H1 (cell line): ENCODE measurements around the gene PARD6A. TPM values are rescaled to one million over a fixed set of nuclear protein-coding genes. Genes with fewer than 3 reads are reported as not detected.

ENCODE experiments used
- CTCF ChIA-PET: fragments of 300-600 bp; sonication (Branson Sonifier 250); formaldehyde crosslinking; loops from one replicate; lab custom pipeline; 2021; ENCODE audit not compliant: partially characterized antibody; lab: Charles Lee
- POLR2A ChIA-PET: fragments of 300-600 bp; sonication (Branson Sonifier 250); formaldehyde crosslinking; loops from one replicate; lab custom pipeline; 2021; ENCODE audit warnings: inconsistent platforms; ENCODE audit not compliant: partially characterized antibody; lab: Charles Lee
- DNase-seq, 2 experiments: peaks; one replicate each; pipeline versions ENCODE4 v3.0.0 to v3.0.0-alpha.2; 2010 to 2022; ENCODE audit warnings: low spot score in 2 of 2, low read depth in 1 of 2, mixed read lengths in 1 of 2
- FAIRE-seq: peaks from 2 replicates; lab custom pipeline; 2011; peaks lifted over from hg19 to GRCh38; lab: Jason Lieb, UNC
- H2AFZ ChIP-seq: 2 replicates; pipeline ENCODE4 v1.8.1; 2012; ENCODE audit warnings: low read length, inconsistent platforms
- H2AK5ac ChIP-seq: 2 replicates; pipeline ENCODE4 v1.6.1; 2013; ENCODE audit warnings: low read depth, low read length
- H2BK120ac ChIP-seq: replicated peaks from 2 replicates; pipeline ENCODE3; 2013; ENCODE audit warnings: low read depth, low read length, inconsistent platforms
- H2BK12ac ChIP-seq: 2 replicates; pipeline ENCODE4 v1.6.1; 2013; ENCODE audit warnings: low read depth, low read length
- H2BK15ac ChIP-seq: 2 replicates; pipeline ENCODE4 v1.6.1; 2013; ENCODE audit warnings: low read length
- H2BK20ac ChIP-seq: 2 replicates; pipeline ENCODE4 v1.6.1; 2013; ENCODE audit warnings: low read length
- H2BK5ac ChIP-seq: 2 replicates; pipeline ENCODE4 v1.6.1; 2013; ENCODE audit warnings: low read depth, low read length
- H3K14ac ChIP-seq: 2 replicates; pipeline ENCODE4 v1.6.1; 2013; ENCODE audit warnings: inconsistent platforms; ENCODE audit not compliant: insufficient read length
- H3K18ac ChIP-seq: 2 replicates; pipeline ENCODE4 v1.6.1; 2013; ENCODE audit warnings: low read length; ENCODE audit errors: extremely low read depth
- H3K23ac ChIP-seq: 2 replicates; pipeline ENCODE4 v1.6.1; 2013; ENCODE audit warnings: inconsistent platforms; ENCODE audit not compliant: insufficient read length
- H3K23me2 ChIP-seq: 2 replicates; pipeline ENCODE4 v1.6.1; 2013; ENCODE audit warnings: low read depth, low read length
- H3K27ac ChIP-seq: 2 replicates; pipeline ENCODE4 v1.6.1; 2011; ENCODE audit warnings: low read depth, low read length, inconsistent platforms
- H3K27me3 ChIP-seq, 4 experiments: replicated peaks in 1 of 4; 1 replicate in 1 of 4; 2 replicates in 3 of 4; pipeline versions ENCODE4 v1.6.1 to v1.8.1; 2011 to 2013; ENCODE audit warnings: low read length in 3 of 4, mild to moderate bottlenecking in 3 of 4, inconsistent platforms in 2 of 4, mixed read lengths in 2 of 4, moderate library complexity in 1 of 4; ENCODE audit not compliant: control insufficient read depth in 3 of 4, insufficient read depth in 3 of 4; ENCODE audit errors: extremely low read depth in 1 of 4
- H3K36me3 ChIP-seq, 4 experiments: 2 replicates each; pipeline versions ENCODE4 v1.6.1 to v1.8.1; 2011 to 2013; ENCODE audit warnings: mild to moderate bottlenecking in 4 of 4, low read length in 3 of 4, moderate library complexity in 2 of 4, control low read depth in 1 of 4, inconsistent platforms in 1 of 4; ENCODE audit not compliant: insufficient read depth in 4 of 4, control insufficient read depth in 2 of 4
- H3K4ac ChIP-seq: replicated peaks from 2 replicates; pipeline ENCODE3; 2013; ENCODE audit warnings: low read length, low read depth, mixed read lengths, inconsistent platforms; ENCODE audit not compliant: insufficient read length
- H3K4me1 ChIP-seq, 4 experiments: replicated peaks in 1 of 4; 1 replicate in 1 of 4; 2 replicates in 3 of 4; pipeline versions ENCODE4 v1.6.1 to v1.8.1; 2011 to 2013; ENCODE audit warnings: low read length in 3 of 4, inconsistent platforms in 2 of 4, mixed read lengths in 1 of 4; ENCODE audit not compliant: insufficient read depth in 4 of 4, control insufficient read depth in 3 of 4
- H3K4me2 ChIP-seq, 2 experiments: 2 replicates each; pipeline versions ENCODE4 v1.6.1 to v1.8.1; 2011 to 2013; ENCODE audit warnings: low read depth in 2 of 2, low read length in 2 of 2, control low read depth in 1 of 2, inconsistent platforms in 1 of 2, mild to moderate bottlenecking in 1 of 2; ENCODE audit not compliant: insufficient read depth in 1 of 2
- H3K4me3 ChIP-seq, 4 experiments: fragments of 200-600, 300-600 bp in 1 of 4; sonication (generic), shearing (Covaris generic), sonication (Bioruptor Twin) in 1 of 4; 2 replicates each; pipeline versions ENCODE4 v1.5.1 to v1.8.1; 2011 to 2016; ENCODE audit warnings: low read length in 4 of 4, low read depth in 3 of 4, control low read depth in 2 of 4, inconsistent platforms in 2 of 4, mild to moderate bottlenecking in 2 of 4, mixed read lengths in 1 of 4, moderate library complexity in 1 of 4; ENCODE audit not compliant: insufficient read depth in 2 of 4; ENCODE audit errors: extremely low read depth in 1 of 4
- H3K56ac ChIP-seq: replicated peaks from 2 replicates; pipeline ENCODE3; 2013; ENCODE audit warnings: low read depth, mild to moderate bottlenecking, mixed read lengths, low read length, inconsistent platforms; ENCODE audit not compliant: insufficient read length
- H3K79me1 ChIP-seq: 2 replicates; pipeline ENCODE4 v1.6.1; 2013; ENCODE audit warnings: low read depth, low read length, control low read depth
- H3K79me2 ChIP-seq, 2 experiments: 2 replicates each; pipeline versions ENCODE4 v1.6.1 to v1.8.1; 2012 to 2013; ENCODE audit warnings: low read length in 2 of 2, mild to moderate bottlenecking in 2 of 2, inconsistent platforms in 1 of 2; ENCODE audit not compliant: insufficient read depth in 2 of 2, control insufficient read depth in 1 of 2
- H3K9ac ChIP-seq, 4 experiments: replicated peaks in 1 of 4; 1 replicate in 1 of 4; 2 replicates in 3 of 4; pipeline versions ENCODE4 v1.6.1 to v1.8.1; 2011 to 2013; ENCODE audit warnings: low read depth in 3 of 4, low read length in 3 of 4, control low read depth in 2 of 4, mild to moderate bottlenecking in 2 of 4, moderate library complexity in 2 of 4, inconsistent platforms in 1 of 4; ENCODE audit errors: extremely low read depth in 1 of 4
- H3K9me3 ChIP-seq, 2 experiments: 2 replicates each; pipeline versions ENCODE4 v1.6.1 to v1.8.1; 2012 to 2013; ENCODE audit warnings: mild to moderate bottlenecking in 2 of 2, moderate library complexity in 2 of 2, control low read depth in 1 of 2, inconsistent platforms in 1 of 2, low read depth in 1 of 2, low read length in 1 of 2, mixed read lengths in 1 of 2; ENCODE audit not compliant: insufficient read depth in 2 of 2
- H4K20me1 ChIP-seq, 2 experiments: replicated peaks in 1 of 2; 2 replicates each; pipeline versions ENCODE3 to v1.8.1; 2011 to 2013; ENCODE audit warnings: inconsistent platforms in 2 of 2, low read length in 2 of 2, mild to moderate bottlenecking in 1 of 2; ENCODE audit not compliant: insufficient read depth in 2 of 2, control insufficient read depth in 1 of 2
- H4K5ac ChIP-seq: 2 replicates; pipeline ENCODE4 v1.6.1; 2013; ENCODE audit warnings: low read length, low read depth, mixed read lengths, inconsistent platforms; ENCODE audit not compliant: insufficient read length
- H4K8ac ChIP-seq: 2 replicates; pipeline ENCODE4 v1.8.0; 2013; ENCODE audit warnings: mild to moderate bottlenecking, moderate library complexity, low read length, inconsistent platforms; ENCODE audit not compliant: insufficient read depth; ENCODE audit errors: extremely low read depth
- H4K91ac ChIP-seq: replicated peaks from 2 replicates; pipeline ENCODE3; 2013; ENCODE audit warnings: low read length, mixed read lengths, inconsistent platforms; ENCODE audit not compliant: insufficient read length
- BACH1 ChIP-seq: IDR thresholded peaks from 2 replicates; pipeline ENCODE4 v1.6.1; 2012; ENCODE audit warnings: low read length, improper control_type of control experiment
- BCL11A ChIP-seq, 2 experiments: IDR thresholded peaks; one replicate each; pipeline ENCODE4 v1.6.1; 2011; ENCODE audit warnings: low read depth in 2 of 2, low read length in 2 of 2, mild to moderate bottlenecking in 2 of 2
- CBX8 ChIP-seq: fragments of 300-800, 300-1000 bp; sonication (generic); IDR thresholded peaks from 2 replicates; pipeline ENCODE4 v1.7.1; 2016; ENCODE audit warnings: low read depth, low read length, borderline replicate concordance
- CEBPB ChIP-seq: IDR thresholded peaks from 2 replicates; pipeline ENCODE4 v1.6.1; 2012; ENCODE audit warnings: low read depth, low read length
- EGR1 ChIP-seq: IDR thresholded peaks from 2 replicates; pipeline ENCODE4 v1.6.1; 2011; ENCODE audit warnings: low read depth, low read length, borderline replicate concordance
- FOSL1 ChIP-seq: IDR thresholded peaks from 2 replicates; pipeline ENCODE4 v1.6.1; 2011; ENCODE audit warnings: mild to moderate bottlenecking, low read depth, low read length, moderate library complexity; ENCODE audit not compliant: insufficient read depth
- MAFK ChIP-seq: IDR thresholded peaks from 2 replicates; pipeline ENCODE4 v1.6.1; 2012; ENCODE audit warnings: low read depth, mild to moderate bottlenecking, improper control_type of control experiment, low read length
- RAD21 ChIP-seq, 2 experiments: IDR thresholded peaks in 1 of 2; conservative IDR thresholded peaks in 1 of 2; 2 replicates each; pipeline ENCODE4 v1.6.1; 2011; ENCODE audit warnings: low read depth in 2 of 2, low read length in 2 of 2, improper control_type of control experiment in 1 of 2, inconsistent platforms in 1 of 2, mild to moderate bottlenecking in 1 of 2, moderate library complexity in 1 of 2
- RNF2 ChIP-seq: fragments of 200-900, 300-1000 bp; sonication (generic); IDR thresholded peaks from 2 replicates; pipeline ENCODE4 v1.7.1; 2016; ENCODE audit warnings: borderline replicate concordance, low read depth, mild to moderate bottlenecking, antibody characterized with exemption, low read length; ENCODE audit not compliant: poor library complexity, severe bottlenecking; ENCODE audit errors: missing control alignments
- TAF7 ChIP-seq: optimal IDR thresholded peaks from 2 replicates; pipeline ENCODE3; 2011; ENCODE audit warnings: low read depth, mild to moderate bottlenecking, inconsistent platforms, low read length, moderate library complexity, borderline replicate concordance
- TBP ChIP-seq: IDR thresholded peaks from 2 replicates; pipeline ENCODE4 v1.6.1; 2011; ENCODE audit warnings: low read depth, low read length, improper control_type of control experiment
- TCF12 ChIP-seq: IDR thresholded peaks from 2 replicates; pipeline ENCODE4 v1.6.1; 2011; ENCODE audit warnings: low read depth, mild to moderate bottlenecking, low read length
- YY1 ChIP-seq: IDR thresholded peaks from 2 replicates; pipeline ENCODE4 v1.6.1; 2011; ENCODE audit warnings: low read depth, mild to moderate bottlenecking, low read length
- ZNF274 ChIP-seq: IDR thresholded peaks from 2 replicates; pipeline ENCODE4 v1.7.0; 2012; ENCODE audit warnings: low read length, borderline replicate concordance; ENCODE audit errors: extremely low read depth
- WGBS, 2 experiments: shearing (Covaris generic) in 1 of 2; methylation state at CpG; one replicate each; pipeline versions ENCODE4 v1.1.6 to v1.1.7; 2013 to 2015; ENCODE audit warnings: low lambda C conversion rate in 2 of 2, mixed read lengths in 2 of 2, inconsistent platforms in 1 of 2, low coverage in 1 of 2, missing lambda C conversion rate in 1 of 2; ENCODE audit not compliant: insufficient replicate concordance in 2 of 2, insufficient coverage in 1 of 2, insufficient read length in 1 of 2; ENCODE audit errors: extremely low coverage in 1 of 2, missing lambda C conversion rate in 1 of 2; 5-methylcytosine and 5-hydroxymethylcytosine counted together
- polyA plus RNA-seq, 7 experiments: library from polyadenylated mRNA; depleted of rRNA in 3 of 7; stranded (reverse) in 5 of 7; unstranded in 2 of 7; fragments of >200 nt in 5 of 7; fragments of 200-250 nt in 2 of 7; gene quantifications; 1 replicate in 5 of 7; 2 replicates in 1 of 7; 4 replicates in 1 of 7; pipeline versions ENCODE4 v1.2.1 to v1.2.3, GENCODE V29; 2011 to 2013; ENCODE audit warnings: missing spikeins in 2 of 7, mixed read lengths in 2 of 7
- total RNA-seq: library from RNA; stranded (reverse); fragmentation: NEBNext Ultra II Directional; extraction: Animal tissue kit (Norgen Biotek cat#: 25700); gene quantifications from 2 replicates; pipeline ENCODE4 v1.2.1, GENCODE V29; 2021

PARD6A gene
- total and polyA plus RNA-seq, 2 of the 8 experiments (the other 6 are each of a cell fraction or from before 2014, with no cell fraction given) = 15.1 to 21.8 TPM

DNA sequence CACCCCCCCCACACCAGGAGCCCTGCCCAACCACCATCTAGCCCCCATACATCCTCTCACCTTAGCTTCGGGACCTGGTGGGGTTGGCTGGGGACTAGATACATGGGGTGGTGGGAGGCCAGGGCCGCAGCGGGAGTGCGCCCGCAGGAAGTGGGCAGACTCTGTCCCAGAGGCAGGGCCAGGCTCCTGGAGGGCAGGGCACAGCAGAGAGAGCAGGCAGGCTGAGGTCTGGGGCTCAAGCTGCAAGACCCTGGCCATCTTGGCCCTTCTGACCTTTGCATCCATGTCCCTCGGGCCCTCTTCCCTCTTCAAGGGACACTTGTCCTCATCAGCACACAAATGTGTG lies 3.1 kb downstream of the PARD6A start:
- Histone ChIP-seq H4K8ac (no peak overlapping the region), H3K27me3 (peaks cover 0 to 3% (median under 1%) of the 10 kb centered on the region in 4 experiments; a peak in 2 of 7 replicates), H3K4me1 (peaks cover 0 to 33% (median 20%) of the 10 kb centered on the region in 4 experiments; a peak in 5 of 7 replicates), H3K56ac (no peak overlapping the region), H4K20me1 (peaks cover 5% of the 10 kb centered on the region in 2 experiments), H3K23ac (no peak overlapping the region), H3K27ac (no peak overlapping the region), H2BK12ac (no peak overlapping the region), H2AFZ (no peak overlapping the region), H4K5ac (no peak overlapping the region), H2BK120ac (no peak overlapping the region), H3K79me1 (no peaks in the 10 kb centered on the region), H2AK5ac (no peak overlapping the region), H3K23me2 (peaks cover 27% of the 10 kb centered on the region), H3K4ac (no peak overlapping the region), H4K91ac (no peak overlapping the region), H3K4me3 (no peak overlapping the region), H3K4me2 (no peak overlapping the region), H2BK5ac (no peak overlapping the region), H3K36me3 (no peaks in the 10 kb centered on the region), H2BK20ac (no peak overlapping the region), H2BK15ac (peak overlapping the region; percentile 95; the same call in 1 of the 2 replicates), H3K9ac (no peak overlapping the region), H3K79me2 (no peaks in the 10 kb centered on the region), H3K14ac (no peak overlapping the region), H3K18ac (no peak overlapping the region), H3K9me3 (no peaks in the 10 kb centered on the region)
- ChIA-PET POLR2A (interaction anchor here (1.4 to 2.0 kb wide), 5 partner anchors 12 to 221 kb away, joined by 3 to 6 read pairs (median 4); partner anchors contain the start of gene NRN1L), CTCF (interaction anchor here (0.5 to 13.7 kb wide), 44 partner anchors 11 to 431 kb away, joined by 3 to 202 read pairs (median 4); partner anchors contain the start of genes ATP6V0D1, CARMIL2, CTCF and NRN1L)
- TF ChIP-seq ZNF274 (no peak), RAD21 (IDR thresholded peaks at IDR 0.05 in 1 of 2, conservative IDR thresholded peaks at IDR 0.05 in 1 of 2; ENCODE audit: low read depth in 2 of 2, low read length in 2 of 2) (no peak), CBX8 (no peak), CEBPB (no peak), RNF2 (no peak), BACH1 (no peak), MAFK (no peak), TBP (no peak), TCF12 (no peak), EGR1 (no peak), FOSL1 (no peak), BCL11A (IDR thresholded peaks at IDR 0.05; ENCODE audit: low read depth in 2 of 2, low read length in 2 of 2) (no peak), TAF7 (no peak), YY1 (no peak)
- no peak for DNase-seq
- WGBS, 2 experiments = 91% methylated on average over 6 of the region's 6 CpGs; no CpG with 5 or more reads in 1 of the 2 experiments
- no peak for FAIRE-seq
